Prostate gland (tissue), 2 donors: Measurements from ENCODE around the gene SLC24A4. TPM values are rescaled to one million over a fixed set of nuclear protein-coding genes. Genes with fewer than 3 reads are reported as not detected.

Experiments used
- DNase-seq: peaks from one replicate; pipeline ENCODE4 v3.0.0-alpha.2; 2019; ENCODE audit warnings: low spot score
- H3K27ac ChIP-seq, 2 donors: fragments of 200-600 bp; sonication (generic); 2 replicates each; pipeline ENCODE4 v1.5.1; 2017 to 2019
- H3K27me3 ChIP-seq: fragments of 200-600 bp; sonication (generic); replicated peaks from 2 replicates; pipeline ENCODE4 v1.5.1; 2019; ENCODE audit not compliant: insufficient read depth
- H3K36me3 ChIP-seq, 2 donors: fragments of 200-600 bp; sonication (generic); 1 replicate in 1 of 2; 2 replicates in 1 of 2; pipeline versions ENCODE4 v1.5.1 to v1.8.1; 2017 to 2019
- H3K4me1 ChIP-seq: fragments of 200-600 bp; sonication (generic); replicated peaks from 2 replicates; pipeline ENCODE4 v1.5.1; 2019
- H3K4me3 ChIP-seq, 2 donors: fragments of 200-600 bp; sonication (generic); 2 replicates each; pipeline ENCODE4 v1.5.1; 2017 to 2019
- H3K9me3 ChIP-seq: fragments of 200-600 bp; sonication (generic); 2 replicates; pipeline ENCODE4 v1.5.1; 2017
- CTCF ChIP-seq, 4 experiments: fragments of 200-600 bp in 2 of 4; fragments of 450-650 bp in 2 of 4; sonication (generic) in 2 of 4; IDR thresholded peaks; 1 replicate in 3 of 4; 2 replicates in 1 of 4; pipeline ENCODE4 v1.5.1; 2016 to 2019; ENCODE audit warnings: antibody characterized with exemption in 4 of 4, mild to moderate bottlenecking in 2 of 4, moderate library complexity in 2 of 4
- POLR2A ChIP-seq: fragments of 450-650 bp; IDR thresholded peaks from one replicate; pipeline ENCODE4 v1.6.1; 2016; ENCODE audit warnings: antibody characterized with exemption, mild to moderate bottlenecking
- POLR2AphosphoS5 ChIP-seq: sonication (generic); formaldehyde crosslinking; IDR thresholded peaks from one replicate; pipeline ENCODE4 v1.6.1; 2017; ENCODE audit warnings: antibody characterized with exemption
- WGBS: methylation state at CpG from one replicate; pipeline ENCODE4 v1.1.5; 2018; 5-methylcytosine and 5-hydroxymethylcytosine counted together
- intact Hi-C: fragments of 100-400 bp; cut with DNase I; formaldehyde crosslinking; loops from one replicate; pipeline ENCODE4 v1.14.2; 2022
- total RNA-seq, 2 donors: library from RNA; depleted of rRNA; stranded (reverse); fragments of >200 nt; gene quantifications; one replicate each; pipeline ENCODE4 v1.1.0, GENCODE V29; 2016

SLC24A4 gene
- total RNA-seq, 2 donors from 2014 or later: 0.82 to 7.2 TPM

- DNase-seq: peak; percentile 76
- Histone ChIP-seq H3K36me3 (no peaks in the 10 kb centered on the region), H3K27ac (peak overlapping the region; percentile 34 to 67), H3K4me1 (peaks cover 5% of the 10 kb centered on the region), H3K4me3 (no peak overlapping the region), H3K27me3 (no peaks in the 10 kb centered on the region), H3K9me3 (no peaks in the 10 kb centered on the region)
- WGBS: 6% methylated on average over 6 of the region's 6 CpGs
- TF ChIP-seq POLR2AphosphoS5 (peak; percentile 68), POLR2A (no peak), CTCF (IDR thresholded peaks at IDR 0.05) (no peak)
- intact Hi-C loops: no loop called here
Observed at GRCh38 chr14:92540472-92541048, 217.6 kb downstream of the SLC24A4 start.

GRCh38 chr14:92542766-92543554 lies 220.0 kb downstream of the SLC24A4 start:
- Histone ChIP-seq H3K9me3 (no peaks in the 10 kb centered on the region), H3K27ac (no peak overlapping the region), H3K27me3 (no peaks in the 10 kb centered on the region), H3K4me3 (no peak overlapping the region), H3K4me1 (peaks cover 5% of the 10 kb centered on the region), H3K36me3 (no peaks in the 10 kb centered on the region)
- DNase-seq: no peak
- 65% methylated on average over 8 of the region's 8 CpGs for WGBS
- intact Hi-C loops: no loop called here
- TF ChIP-seq POLR2AphosphoS5 (no peak), POLR2A (no peak), CTCF (IDR thresholded peaks at IDR 0.05) (no peak)

GRCh38 chr14:92544051-92544720 lies 221.2 kb downstream of the SLC24A4 start:
- Histone ChIP-seq H3K27ac (no peak overlapping the region), H3K9me3 (no peaks in the 10 kb centered on the region), H3K4me3 (no peak overlapping the region), H3K4me1 (peaks cover 5% of the 10 kb centered on the region), H3K27me3 (no peaks in the 10 kb centered on the region), H3K36me3 (no peaks in the 10 kb centered on the region)
- WGBS: 65% methylated on average over 6 of the region's 6 CpGs
- intact Hi-C loops: no loop called here
- no peak for DNase-seq
- TF ChIP-seq POLR2A (no peak), POLR2AphosphoS5 (no peak), CTCF (IDR thresholded peaks at IDR 0.05) (no peak)

- H3K27ac ChIP-seq: no peak overlapping the region
- intact Hi-C loops: no loop called here
Observed at GRCh38 chr14:92546347-92547053, 223.5 kb downstream of the SLC24A4 start.

More at GRCh38 chr14:92546347-92547053, 223.5 kb downstream of the SLC24A4 start:
- no peak for TF ChIP-seq POLR2AphosphoS5
- no peak for TF ChIP-seq CTCF (IDR thresholded peaks at IDR 0.05)
- no peak for TF ChIP-seq POLR2A
- no peaks in the 10 kb centered on the region for H3K36me3 ChIP-seq
- H3K4me1 ChIP-seq: no peaks in the 10 kb centered on the region
- H3K4me3 ChIP-seq: no peak overlapping the region
- 77% methylated on average over 7 of the region's 7 CpGs for WGBS
- no peaks in the 10 kb centered on the region for H3K9me3 ChIP-seq
- DNase-seq: no peak
- no peaks in the 10 kb centered on the region for H3K27me3 ChIP-seq
